Activated CD4-positive, alpha-beta T cell treated with anti-CD3 and anti-CD28 coated beads, Interleukin-10, Interleukin-2, amounts not matched to agents 100 ng/mL and 50 ng/mL, durations not matched to agents 16 hours and 8 hours (primary cell): ENCODE measurements around the gene MAN1C1.

ENCODE experiments used
- DNase-seq: peaks from one replicate; pipeline ENCODE4 v3.0.0-alpha.2; 2020

MAN1C1 gene

DNA sequence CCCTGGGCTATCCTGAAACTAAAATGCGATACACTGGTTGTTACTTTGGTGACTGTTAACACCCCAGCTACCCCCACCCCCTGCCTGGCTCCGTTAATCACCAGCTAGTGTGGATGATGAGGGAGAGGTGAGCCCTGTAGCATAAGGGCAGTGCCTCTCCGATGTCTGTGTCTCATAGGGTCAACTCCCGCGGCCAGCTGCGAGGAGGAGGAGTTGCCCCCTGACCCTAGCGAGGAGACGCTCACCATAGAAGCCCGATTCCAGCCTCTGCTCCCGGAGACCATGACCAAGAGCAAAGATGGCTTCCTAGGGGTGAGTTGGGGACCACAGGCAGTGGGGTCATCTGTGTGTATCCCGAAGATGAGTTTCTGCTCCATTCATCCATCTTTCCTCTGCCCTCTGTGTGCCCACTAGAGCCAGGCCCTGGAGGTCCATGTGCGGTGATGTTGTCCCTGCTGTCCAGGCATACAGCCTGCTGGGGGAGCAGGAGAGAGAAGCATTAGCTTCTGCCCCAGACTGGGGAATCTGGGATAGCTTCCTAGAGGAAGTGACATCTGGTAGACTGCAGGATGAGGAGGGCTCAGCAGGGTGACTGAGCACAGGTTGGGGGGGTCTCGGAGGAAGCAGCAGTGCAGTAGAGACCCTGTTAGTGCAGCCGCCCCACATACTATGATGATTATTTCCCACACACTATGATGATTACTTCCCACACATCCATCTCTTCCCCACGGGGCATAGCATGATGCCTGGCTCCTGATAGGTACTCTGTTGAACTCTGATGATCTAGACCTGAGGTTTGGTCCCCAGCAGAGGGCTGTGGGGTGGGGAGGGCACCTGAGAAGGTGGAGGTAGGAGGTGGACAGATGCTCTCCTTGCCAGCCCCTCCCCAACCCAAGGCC is 188.6 kb downstream of the MAN1C1 start:
- DNase-seq: no peak

DNA sequence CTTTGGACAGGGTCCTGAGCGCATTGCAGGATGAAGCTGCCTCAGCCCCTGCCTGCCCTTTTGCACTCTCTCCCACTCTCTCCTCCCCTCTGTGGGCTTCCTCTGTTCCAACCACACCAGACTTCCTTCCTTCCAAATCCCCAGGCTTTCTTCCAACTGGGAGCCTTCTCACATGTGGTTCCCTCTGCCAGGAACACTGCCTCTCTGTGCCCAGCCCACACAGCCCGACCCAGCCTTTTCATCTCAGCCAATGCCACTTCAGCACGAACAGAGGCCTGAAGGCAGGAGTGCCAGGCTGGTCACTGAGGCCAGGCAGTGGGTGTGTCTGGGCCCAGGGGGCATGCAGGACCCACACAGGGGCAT is 189.3 kb downstream of the MAN1C1 start:
- DNase-seq: no peak

DNA sequence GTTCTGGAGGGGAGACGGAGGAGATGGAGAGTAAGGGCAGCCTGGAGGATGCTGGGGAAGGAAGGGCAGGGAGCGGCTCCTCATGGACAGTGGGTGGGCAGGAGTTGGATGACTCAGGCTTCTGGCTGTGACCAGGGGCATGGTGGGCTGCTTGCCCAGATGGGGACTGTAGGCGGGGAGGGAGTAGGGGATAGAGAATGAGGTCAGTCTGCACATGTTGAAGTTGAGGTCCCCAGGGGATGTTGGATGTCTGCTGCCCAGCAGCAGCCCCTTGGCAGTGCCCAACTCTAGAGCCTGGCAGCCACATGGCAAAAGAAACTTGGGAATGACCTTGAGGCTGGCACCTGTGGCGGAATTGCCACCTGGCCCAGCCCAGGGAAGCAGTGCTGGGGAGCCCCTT is 189.8 kb downstream of the MAN1C1 start:
- no peak for DNase-seq

DNA sequence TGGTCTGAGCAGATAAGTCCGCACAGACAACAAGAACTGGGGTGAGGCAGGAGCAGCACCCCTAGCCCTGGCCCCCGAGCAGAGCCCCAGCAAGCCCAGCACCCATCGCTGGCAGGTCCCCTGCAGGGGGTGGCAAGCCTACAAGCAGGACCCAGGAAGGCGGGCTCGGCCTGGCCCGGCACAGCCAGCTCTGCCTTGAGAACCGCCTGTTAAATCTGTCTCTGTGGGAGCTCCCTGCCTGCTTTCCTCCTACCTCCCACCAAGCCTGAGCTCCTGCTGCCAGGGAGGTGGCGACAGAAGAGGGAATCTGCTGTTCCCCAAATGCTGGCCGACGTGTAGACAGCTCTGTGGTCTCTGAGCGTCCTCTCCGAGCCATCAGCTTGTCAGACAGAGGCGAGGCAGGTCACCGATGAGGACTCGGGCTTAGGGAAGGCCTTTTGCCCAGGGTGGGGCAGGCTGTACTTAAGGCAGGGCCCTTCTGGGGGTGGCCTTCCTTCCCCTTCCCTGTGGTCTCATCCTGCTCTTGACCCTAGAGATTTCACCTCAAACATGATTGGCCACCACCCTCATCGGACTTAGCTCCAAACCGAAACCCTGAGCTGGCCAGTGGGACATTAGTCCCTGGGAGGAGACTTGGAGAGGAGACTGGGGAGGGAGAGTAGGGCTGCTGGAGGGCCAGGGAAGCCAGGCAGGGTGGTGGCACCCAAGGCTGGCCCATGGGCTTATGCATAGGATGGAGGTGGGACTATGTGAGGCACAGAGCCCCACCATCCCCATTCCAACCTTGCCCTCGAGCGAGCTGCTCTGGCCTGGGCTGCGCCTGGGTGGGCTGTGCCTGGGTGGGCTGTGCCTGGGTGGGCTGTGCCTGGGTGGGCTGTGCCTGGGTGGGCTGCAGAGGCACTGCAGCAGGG is 191.1 kb downstream of the MAN1C1 start:
- no peak for DNase-seq

DNA sequence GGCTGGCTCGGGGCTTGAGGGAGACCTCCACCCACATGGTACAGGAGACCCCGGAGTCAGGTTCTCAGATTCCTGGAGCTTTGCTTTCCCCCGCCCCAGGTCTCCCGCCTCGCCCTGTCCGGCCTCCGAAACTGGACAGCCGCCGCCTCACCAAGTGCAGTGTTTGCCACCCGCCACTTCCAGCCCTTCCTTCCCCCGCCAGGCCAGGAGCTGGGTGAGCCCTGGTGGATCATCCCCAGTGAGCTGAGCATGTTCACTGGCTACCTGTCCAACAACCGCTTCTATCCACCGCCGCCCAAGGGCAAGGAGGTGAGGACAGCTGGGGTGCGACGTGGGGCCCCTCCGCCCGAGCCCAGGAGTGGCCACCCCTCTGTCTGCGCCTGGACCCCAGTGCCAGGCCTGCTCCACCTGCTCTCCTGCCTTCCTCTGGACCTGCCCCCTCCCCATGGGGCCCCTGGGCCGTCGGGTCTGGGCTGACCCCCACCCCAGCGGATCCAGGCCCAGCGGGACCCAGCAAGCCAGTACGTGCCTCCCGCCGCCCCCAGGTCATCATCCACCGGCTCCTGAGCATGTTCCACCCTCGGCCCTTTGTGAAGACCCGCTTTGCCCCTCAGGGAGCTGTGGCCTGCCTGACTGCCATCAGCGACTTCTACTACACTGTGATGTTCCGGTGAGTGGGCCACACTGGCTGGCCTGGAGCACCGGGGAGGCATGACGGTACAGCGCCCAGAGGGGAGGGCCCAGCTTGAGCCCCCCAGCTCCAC is 192.1 kb downstream of the MAN1C1 start:
- DNase-seq: no peak

DNA sequence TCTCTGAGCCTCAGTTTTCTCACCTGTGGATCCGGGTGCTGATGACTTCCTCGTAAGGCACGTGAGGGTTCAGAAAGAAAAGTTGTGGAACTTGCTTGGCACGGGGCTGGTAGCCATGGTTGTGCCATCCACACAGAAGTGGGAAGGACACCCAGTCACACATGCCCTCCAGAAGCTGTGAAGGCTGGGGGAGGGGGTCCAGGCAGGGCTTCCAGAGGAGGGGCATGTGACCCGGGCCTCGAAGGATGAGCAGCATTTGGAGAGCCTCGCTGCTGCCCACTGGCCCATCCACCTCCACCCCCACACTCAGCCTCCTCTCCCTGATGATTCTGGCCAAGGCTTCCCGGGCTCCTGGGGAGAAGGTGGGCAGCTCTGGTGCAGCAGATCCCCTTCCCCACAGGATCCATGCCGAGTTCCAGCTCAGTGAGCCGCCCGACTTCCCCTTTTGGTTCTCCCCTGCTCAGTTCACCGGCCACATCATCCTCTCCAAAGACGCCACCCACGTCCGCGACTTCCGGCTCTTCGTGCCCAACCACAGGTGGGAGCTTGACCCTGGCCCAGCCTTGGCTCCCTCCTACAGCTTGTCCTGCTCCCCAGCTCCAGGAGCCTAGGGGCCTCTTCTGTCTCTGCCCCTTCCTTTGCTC is 192.8 kb downstream of the MAN1C1 start:
- no peak for DNase-seq

DNA sequence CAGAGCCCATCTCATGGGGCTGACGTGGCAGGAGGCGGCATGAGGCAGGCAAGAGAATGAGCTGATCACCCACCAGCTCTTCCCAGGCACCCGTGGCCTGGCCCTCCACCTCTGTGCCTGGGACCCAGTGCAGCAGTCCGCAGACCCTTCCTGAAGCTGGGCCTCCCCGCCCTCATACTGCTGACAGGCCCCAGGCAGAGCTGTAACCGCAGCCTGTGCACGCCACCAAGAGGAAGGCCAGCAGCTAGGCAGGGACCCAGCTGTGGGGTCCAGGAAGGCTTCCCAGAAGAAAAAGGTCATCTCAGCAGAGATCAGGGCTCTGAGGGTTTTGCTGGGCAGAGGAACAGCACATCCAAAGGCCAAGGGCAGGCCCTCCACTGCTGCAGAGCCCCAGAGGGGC is 193.3 kb downstream of the MAN1C1 start:
- DNase-seq: no peak

DNA sequence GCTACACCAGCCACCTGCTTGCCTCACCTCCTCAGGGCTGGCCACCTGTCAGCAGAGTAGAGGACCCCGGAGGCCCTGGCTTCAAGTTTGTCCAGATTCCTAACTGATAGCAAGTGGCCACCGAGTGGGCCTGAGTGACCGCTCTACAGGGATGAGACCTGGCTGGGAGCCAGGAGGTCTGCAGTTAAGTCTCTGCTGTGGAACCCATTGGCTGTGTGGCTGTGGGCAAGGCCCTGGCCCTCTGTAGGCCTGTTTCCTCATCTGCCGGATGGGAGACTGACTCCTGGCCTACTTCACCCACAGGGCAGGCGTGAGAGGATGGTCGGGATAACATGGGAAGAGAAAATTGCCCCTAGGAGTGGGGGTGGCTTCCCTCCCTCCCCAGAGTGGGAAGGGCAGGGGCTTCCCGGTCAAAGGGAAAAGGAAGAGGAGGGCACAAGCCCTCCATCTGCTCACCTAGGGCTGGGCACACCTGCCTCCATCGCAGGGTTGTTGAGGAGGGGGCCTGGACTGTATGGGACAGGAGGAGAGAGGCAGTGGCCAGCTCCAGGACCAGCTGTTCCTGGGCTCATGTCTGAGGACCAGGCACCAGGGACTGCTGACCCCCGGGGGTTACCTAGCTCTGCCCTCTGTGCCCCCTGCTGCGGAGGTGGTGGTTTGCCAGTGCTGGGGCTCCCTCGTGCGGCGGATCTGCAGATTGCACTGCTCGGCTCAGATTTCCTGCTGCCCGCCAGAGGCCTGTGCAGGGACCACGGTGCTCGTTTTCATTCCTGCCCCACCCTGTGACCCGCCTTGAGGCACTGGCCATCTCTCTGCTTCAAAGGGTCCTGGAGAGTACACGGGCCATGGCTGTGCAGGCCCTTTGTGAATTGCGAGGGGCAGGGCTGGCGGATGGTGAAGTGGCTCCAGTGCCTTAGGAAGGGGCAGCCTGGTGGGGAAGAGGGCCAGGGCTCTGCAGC is 194.0 kb downstream of the MAN1C1 start:
- DNase-seq: peak; percentile 75

DNA sequence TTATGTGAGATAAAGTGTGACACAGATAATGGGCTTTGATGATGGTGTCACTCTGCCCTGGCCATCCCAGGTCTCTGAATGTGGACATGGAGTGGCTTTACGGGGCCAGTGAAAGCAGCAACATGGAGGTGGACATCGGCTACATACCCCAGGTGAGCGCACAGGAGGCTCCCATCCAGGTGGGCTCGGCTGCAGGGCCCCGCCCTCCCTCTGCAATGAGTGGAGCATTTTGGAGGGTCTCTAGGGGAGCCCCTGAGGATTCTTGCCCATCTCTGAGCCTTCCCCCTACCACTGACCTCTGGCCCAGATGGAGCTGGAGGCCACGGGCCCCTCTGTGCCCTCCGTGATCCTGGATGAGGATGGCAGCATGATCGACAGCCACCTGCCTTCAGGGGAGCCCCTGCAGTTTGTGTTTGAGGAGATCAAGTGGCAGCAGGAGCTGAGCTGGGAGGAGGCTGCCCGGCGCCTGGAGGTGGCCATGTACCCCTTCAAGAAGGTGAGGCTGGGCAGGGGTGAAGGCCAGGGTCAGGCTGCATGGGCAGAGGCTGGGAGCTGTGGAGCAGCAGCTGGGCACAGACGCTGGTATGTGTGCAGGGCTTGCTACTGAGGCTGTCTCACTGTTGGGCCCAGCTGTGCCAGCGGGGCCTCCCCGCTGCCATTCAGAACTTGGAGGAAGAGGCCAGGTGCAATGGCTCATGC is 194.9 kb downstream of the MAN1C1 start:
- DNase-seq: no peak

DNA sequence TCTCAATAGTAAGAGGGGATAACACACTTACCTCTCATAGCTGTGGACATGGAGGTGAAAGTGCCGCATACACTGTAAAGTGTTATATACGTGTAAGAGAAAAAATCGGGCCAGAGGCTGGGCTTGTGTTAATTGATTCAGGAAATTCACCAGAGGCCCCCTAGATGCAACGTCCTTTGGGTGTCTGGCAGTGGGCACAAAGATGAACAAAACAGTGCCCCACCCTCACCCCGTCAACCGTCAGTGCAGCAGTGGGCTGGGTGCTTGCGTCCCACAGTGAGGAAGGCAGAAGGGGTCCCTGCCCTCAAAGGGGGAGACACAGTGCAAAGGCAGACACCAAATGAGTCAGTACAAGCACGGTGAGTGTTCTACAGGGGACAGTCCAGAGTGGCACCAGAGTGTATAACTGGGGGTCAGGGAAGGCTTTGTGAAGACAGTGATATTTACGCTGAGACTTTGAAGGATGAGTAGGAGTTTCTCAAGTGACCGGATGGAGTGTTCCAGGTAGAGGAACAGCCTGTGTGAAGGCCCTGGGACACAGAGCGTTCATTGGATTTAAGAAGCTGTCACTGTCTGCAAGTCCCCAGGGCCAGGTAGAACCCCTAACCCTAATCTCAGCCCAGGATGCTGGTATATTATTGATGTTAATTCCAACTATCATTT is 196.6 kb downstream of the MAN1C1 start:
- no peak for DNase-seq

DNA sequence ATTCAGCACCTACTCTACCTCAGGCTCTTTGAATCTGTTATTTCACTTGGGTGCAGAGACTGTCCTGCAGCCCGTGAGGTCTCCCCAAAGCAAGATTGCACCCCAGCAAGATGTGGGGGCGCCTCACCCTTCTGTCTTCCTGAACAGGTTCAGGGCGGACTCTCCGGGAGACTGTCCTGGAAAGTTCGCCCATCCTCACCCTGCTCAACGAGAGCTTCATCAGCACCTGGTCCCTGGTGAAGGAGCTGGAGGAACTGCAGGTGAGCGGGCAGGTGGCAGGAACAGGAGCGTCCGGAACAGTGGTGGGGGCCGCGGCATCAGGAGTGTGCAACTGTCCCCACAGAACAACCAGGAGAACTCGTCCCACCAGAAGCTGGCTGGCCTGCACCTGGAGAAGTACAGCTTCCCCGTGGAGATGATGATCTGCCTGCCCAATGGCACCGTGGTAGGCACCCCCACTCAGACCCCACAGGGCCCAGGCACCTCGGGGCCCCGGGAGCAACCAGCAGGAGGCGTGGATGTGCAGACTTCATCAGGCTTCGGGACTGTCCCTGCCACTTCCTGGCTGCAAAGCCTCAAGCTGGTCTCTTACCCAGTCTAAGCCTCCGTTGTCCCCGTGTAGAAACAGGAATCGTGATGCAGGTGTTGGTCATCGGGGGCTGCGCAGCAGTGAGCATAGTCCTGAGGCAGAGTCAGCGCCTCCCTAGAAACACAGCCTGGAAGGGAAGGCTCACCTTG is 197.3 kb downstream of the MAN1C1 start:
- DNase-seq: no peak

DNA sequence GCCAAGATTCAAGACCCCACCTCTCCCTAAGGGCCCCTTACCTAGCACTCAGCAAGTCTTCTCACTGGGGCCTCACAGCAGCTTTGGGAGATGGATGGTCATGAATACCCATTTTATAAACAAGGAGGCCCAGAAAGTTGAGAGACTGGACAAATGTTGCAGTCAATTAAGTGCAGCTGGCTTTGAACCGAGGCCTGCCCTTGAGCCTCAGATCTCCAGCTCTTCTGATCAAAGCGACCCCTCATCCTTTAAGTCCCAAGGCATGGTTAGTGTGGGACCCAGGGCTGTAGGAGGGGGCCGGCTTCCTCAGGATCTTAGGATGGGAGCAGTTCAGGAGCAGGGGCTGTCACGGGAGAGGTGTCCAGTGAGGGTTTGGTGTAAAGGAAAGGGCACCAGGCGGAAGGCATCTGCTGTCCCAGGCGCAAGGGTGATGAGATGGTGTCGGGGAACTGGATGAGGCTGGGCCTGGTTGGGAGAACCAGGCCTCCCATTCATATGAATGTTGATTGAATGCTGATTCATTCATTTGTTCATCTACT is 198.0 kb downstream of the MAN1C1 start:
- DNase-seq: no peak

DNA sequence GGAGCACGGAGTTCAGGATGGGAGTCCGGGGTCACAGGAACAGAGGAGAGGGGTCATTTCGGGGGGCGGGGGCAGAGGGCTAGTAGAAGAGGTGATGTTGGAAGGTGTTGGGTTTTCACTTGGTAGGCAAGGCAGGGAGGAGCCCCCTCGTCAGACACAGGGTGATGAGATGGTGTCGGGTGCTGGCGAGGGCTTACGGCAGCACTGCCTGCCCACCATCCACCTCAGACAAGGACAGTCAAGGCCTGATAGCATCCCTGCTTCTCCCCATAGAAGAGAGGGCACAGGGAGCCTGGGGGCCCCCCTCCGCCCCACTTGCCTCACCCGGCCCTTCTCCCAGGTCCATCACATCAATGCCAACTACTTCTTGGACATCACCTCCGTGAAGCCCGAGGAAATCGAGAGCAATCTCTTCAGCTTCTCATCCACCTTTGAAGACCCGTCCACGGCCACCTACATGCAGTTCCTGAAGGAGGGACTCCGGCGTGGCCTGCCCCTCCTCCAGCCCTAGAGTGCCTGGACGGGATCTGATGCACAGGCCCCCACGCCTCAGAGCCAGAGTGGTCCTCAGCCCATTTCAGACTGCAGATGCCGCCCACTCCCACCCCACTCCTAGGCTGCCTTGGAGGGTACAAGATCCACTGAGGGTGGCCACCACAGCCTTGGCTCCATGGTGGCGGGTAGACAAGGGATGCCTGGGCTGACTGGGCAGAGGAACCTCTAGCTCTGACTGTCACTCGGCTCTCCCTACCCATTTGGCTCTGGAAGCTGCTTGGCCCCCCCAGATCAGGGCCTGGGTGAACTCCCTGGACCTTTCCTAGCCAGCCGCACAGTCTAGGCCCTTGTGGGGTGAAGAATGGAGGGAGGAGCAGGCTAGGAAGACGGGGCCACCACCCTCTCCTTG is 198.9 kb downstream of the MAN1C1 start:
- no peak for DNase-seq

DNA sequence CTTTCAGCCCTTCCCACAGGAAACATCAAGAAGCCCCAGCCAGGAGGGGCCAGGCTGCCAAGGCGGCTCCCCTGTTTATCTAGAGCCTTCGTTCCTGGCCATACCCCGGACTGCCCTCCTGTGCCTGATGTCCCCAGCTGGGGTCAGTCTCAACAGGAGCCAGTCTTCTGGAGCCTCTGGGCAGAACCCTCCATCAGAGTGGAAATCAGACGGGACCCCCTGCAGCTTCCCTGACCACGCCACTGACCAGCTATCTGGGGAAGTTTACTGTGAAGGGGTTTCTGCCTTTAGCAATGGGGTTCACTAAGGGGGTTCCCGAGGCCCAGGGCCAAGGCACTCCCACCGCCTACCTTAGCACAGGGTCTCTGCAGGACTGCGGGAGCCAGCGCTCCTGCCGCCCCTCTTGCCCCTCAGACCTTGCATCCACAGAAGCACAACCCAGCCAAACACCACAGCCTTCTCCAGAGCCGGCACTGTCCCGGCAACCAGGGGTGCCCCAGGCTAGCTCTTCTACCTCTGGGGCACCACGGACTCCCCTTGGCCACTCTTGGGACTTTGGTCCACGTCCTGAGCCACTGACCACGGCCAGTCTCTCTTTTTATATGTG is 199.6 kb downstream of the MAN1C1 start:
- no peak for DNase-seq

DNA sequence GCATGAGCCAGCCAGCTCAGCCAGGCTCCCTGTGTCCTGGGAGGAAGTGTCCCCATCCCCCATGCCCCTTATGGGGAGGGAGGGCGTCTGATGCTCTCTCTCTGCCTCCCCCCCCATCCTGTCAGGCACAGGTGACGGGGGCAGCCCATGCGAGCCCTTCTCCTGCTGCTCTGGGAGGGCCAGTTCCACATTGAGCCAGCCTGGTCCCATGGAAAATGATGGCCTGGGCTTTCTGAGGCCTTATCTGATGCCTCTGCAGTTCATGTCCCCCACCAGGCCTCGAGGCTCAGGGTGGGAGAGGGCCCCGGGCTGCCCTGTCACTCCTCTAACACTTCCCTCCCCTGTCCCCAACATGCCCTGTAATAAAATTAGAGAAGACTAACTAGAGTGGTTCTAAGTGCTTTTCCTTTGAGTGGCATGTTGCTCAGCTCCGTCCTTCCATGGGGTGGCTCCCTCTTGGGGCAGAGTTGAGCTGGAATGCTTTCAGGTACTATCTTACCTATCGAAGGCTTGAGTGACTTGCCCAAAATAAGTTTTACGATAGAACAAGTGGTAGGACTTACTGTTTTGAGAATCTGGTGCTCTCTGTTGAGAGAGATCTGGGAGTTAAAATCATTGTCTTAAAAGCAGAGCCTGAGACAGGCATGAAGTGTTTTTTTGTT is 201.4 kb downstream of the MAN1C1 start:
- no peak for DNase-seq

DNA sequence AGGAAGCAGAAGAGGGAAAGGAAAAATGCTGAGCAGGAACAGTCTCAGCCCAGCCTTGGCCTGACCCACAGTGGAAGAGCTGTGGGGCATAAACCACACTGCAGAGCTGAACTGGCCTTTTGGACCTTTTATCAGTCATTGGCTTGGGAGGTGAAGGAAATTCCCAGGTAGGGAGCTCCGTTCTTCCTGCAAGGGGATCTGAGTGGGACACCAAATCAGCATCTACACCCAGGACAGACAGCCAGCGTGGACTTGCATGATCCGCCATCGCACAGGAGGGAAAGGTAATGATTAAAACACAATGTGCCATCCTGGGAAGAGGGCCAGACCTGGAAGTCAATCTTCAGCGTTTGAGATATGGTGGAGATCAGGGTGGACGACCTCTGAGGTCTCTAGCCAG is 202.0 kb downstream of the MAN1C1 start:
- DNase-seq: no peak
